ENCODE results near the gene VWC2L. TPM values are rescaled to one million over a fixed set of nuclear protein-coding genes. Genes with fewer than 3 reads are reported as not detected.

The VWC2L gene
- total and polyA plus RNA-seq, 2 of the 8 experiments (the other 6 are each of a cell fraction or from before 2014, with no cell fraction given): not detected

DNA sequence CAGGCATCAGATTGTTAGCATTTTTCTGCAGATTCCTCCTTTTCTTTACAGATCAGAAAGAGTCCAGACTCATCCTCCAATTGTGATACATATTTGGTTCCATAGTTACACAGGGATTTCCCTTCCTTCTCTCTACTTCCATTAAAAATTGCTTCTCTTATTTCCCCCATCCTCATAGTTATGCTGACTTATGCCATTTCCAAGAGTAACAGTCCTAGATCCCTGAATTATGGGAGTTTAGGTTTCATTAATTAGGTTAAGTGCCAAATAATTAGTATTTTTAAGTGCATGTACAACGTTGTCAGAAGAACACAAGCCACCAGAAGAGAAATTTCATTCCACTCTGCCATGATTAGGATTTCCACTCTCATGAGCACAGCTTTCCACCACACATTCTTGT, 200.2 kb downstream of the VWC2L start:
- Histone ChIP-seq H3K23me2 (ENCODE audit: low read depth, low read length) (no peaks in the 10 kb centered on the region), H3K18ac (ENCODE audit: extremely low read depth, low read length) (no peak overlapping the region), H3K9me3 (ENCODE audit: insufficient read depth in 2 of 2, low read depth in 1 of 2, low read length in 1 of 2) (no peaks in the 10 kb centered on the region), H3K36me3 (ENCODE audit: control insufficient read depth in 2 of 4, insufficient read depth in 4 of 4, low read length in 3 of 4) (no peaks in the 10 kb centered on the region), H3K14ac (ENCODE audit: insufficient read length) (no peak overlapping the region), H3K56ac (replicated peaks; ENCODE audit: insufficient read length, low read depth, low read length) (no peak overlapping the region), H3K4ac (replicated peaks; ENCODE audit: insufficient read length, low read depth, low read length) (no peak overlapping the region), H2BK12ac (ENCODE audit: low read depth, low read length) (no peak overlapping the region), H2BK5ac (ENCODE audit: low read depth, low read length) (no peak overlapping the region), H2BK15ac (ENCODE audit: low read length) (no peak overlapping the region), H3K27ac (ENCODE audit: low read depth, low read length) (no peak overlapping the region), H4K5ac (ENCODE audit: insufficient read length, low read depth, low read length) (no peak overlapping the region), H3K79me2 (ENCODE audit: control insufficient read depth in 1 of 2, insufficient read depth in 2 of 2, low read length in 2 of 2) (no peaks in the 10 kb centered on the region), H2AFZ (ENCODE audit: low read length) (no peak overlapping the region), H4K91ac (replicated peaks; ENCODE audit: insufficient read length, low read length) (no peak overlapping the region), H3K23ac (ENCODE audit: insufficient read length) (no peak overlapping the region), H3K4me3 (ENCODE audit: extremely low read depth in 1 of 4, insufficient read depth in 2 of 4, low read depth in 3 of 4, low read length in 4 of 4) (no peak overlapping the region), H2BK20ac (ENCODE audit: low read length) (no peak overlapping the region), H4K20me1 (replicated peaks in 1 of 2; ENCODE audit: control insufficient read depth in 1 of 2, insufficient read depth in 2 of 2, low read length in 2 of 2) (no peaks in the 10 kb centered on the region), H3K27me3 (replicated peaks in 1 of 4; ENCODE audit: control insufficient read depth in 3 of 4, extremely low read depth in 1 of 4, insufficient read depth in 3 of 4, low read length in 3 of 4) (no peaks in the 10 kb centered on the region), H3K79me1 (ENCODE audit: low read depth, low read length) (no peaks in the 10 kb centered on the region), H2AK5ac (ENCODE audit: low read depth, low read length) (no peak overlapping the region), H3K4me2 (ENCODE audit: insufficient read depth in 1 of 2, low read depth in 2 of 2, low read length in 2 of 2) (no peak overlapping the region), H4K8ac (ENCODE audit: extremely low read depth, insufficient read depth, low read length) (no peak overlapping the region), H2BK120ac (replicated peaks; ENCODE audit: low read depth, low read length) (no peak overlapping the region), H3K4me1 (replicated peaks in 1 of 4; ENCODE audit: control insufficient read depth in 3 of 4, insufficient read depth in 4 of 4, low read length in 3 of 4) (peaks cover 0 to 3% (median 0%) of the 10 kb centered on the region in 4 experiments; a peak in 1 of 7 replicates), H3K9ac (replicated peaks in 1 of 4; ENCODE audit: extremely low read depth in 1 of 4, low read depth in 3 of 4, low read length in 3 of 4) (no peak overlapping the region)
- 88% methylated on average over 1 of the region's 1 CpG; no CpG with 5 or more reads in 1 of the 2 experiments for WGBS, 2 experiments (ENCODE audit: extremely low coverage in 1 of 2, insufficient coverage in 1 of 2, insufficient read length in 1 of 2, insufficient replicate concordance in 2 of 2, low coverage in 1 of 2, low lambda C conversion rate in 2 of 2, missing lambda C conversion rate in 1 of 2)
- POLR2A ChIA-PET (ENCODE audit: partially characterized antibody): no interaction called here
- TF ChIP-seq RBBP5 (IDR thresholded peaks at IDR 0.05; ENCODE audit: borderline replicate concordance, low read depth, low read length) (no peak), SP1 (IDR thresholded peaks at IDR 0.05; ENCODE audit: low read depth, low read length) (no peak), SP4 (IDR thresholded peaks at IDR 0.05; ENCODE audit: low read length) (no peak), POLR2A (IDR thresholded peaks at IDR 0.05; ENCODE audit: control extremely low read depth in 1 of 2, low read depth in 2 of 2, low read length in 2 of 2) (no peak), GTF2F1 (IDR thresholded peaks at IDR 0.05; ENCODE audit: borderline replicate concordance, low read depth, low read length) (no peak), NANOG (IDR thresholded peaks at IDR 0.05; ENCODE audit: insufficient read depth, low read depth, low read length, poor library complexity, severe bottlenecking) (no peak), CREB1 (IDR thresholded peaks at IDR 0.05) (no peak), JUN (IDR thresholded peaks at IDR 0.05; ENCODE audit: low read depth, low read length) (no peak), SUZ12 (IDR thresholded peaks at IDR 0.05; ENCODE audit: low read length) (no peak), TBP (IDR thresholded peaks at IDR 0.05; ENCODE audit: low read depth, low read length) (no peak), SIX5 (IDR thresholded peaks at IDR 0.05; ENCODE audit: low read depth, low read length) (no peak), HDAC2 (IDR thresholded peaks at IDR 0.05; ENCODE audit: borderline replicate concordance in 1 of 2, low read depth in 2 of 2, low read length in 2 of 2) (no peak)
- TF ChIP-seq, protein P1, sequence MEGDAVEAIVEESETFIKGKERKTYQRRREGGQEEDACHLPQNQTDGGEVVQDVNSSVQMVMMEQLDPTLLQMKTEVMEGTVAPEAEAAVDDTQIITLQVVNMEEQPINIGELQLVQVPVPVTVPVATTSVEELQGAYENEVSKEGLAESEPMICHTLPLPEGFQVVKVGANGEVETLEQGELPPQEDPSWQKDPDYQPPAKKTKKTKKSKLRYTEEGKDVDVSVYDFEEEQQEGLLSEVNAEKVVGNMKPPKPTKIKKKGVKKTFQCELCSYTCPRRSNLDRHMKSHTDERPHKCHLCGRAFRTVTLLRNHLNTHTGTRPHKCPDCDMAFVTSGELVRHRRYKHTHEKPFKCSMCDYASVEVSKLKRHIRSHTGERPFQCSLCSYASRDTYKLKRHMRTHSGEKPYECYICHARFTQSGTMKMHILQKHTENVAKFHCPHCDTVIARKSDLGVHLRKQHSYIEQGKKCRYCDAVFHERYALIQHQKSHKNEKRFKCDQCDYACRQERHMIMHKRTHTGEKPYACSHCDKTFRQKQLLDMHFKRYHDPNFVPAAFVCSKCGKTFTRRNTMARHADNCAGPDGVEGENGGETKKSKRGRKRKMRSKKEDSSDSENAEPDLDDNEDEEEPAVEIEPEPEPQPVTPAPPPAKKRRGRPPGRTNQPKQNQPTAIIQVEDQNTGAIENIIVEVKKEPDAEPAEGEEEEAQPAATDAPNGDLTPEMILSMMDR (IDR thresholded peaks at IDR 0.05; ENCODE audit: control extremely low read depth in 1 of 3, insufficient read depth in 1 of 3, low read depth in 1 of 3, low read length in 3 of 3): no peak
- CTCF ChIA-PET (ENCODE audit: partially characterized antibody): interaction anchor here (0.7 kb wide), 1 partner anchor 1311 kb away, joined by 3 read pairs; no protein-coding TSS in a partner anchor
- DNase-seq (ENCODE audit: low read depth in 1 of 2, low spot score in 2 of 2) (no peak), FAIRE-seq (no peak)

Data from H1 (cell line).